DMS153 treated with DMSO at 0.1 percent for 48 hours (cell line): ENCODE measurements around the gene IRX3.
"Not testable (repeated sequence)": the region's sequence is repeated elsewhere in the genome, so short reads cannot be mapped to it uniquely, and the experiment has no call there.

Source experiments
- DNase-seq: peaks from one replicate; lab custom pipeline; 2025; ENCODE audit not compliant: unreplicated experiment; lab: John Stamatoyannopoulos, UW

IRX3 gene

DNA sequence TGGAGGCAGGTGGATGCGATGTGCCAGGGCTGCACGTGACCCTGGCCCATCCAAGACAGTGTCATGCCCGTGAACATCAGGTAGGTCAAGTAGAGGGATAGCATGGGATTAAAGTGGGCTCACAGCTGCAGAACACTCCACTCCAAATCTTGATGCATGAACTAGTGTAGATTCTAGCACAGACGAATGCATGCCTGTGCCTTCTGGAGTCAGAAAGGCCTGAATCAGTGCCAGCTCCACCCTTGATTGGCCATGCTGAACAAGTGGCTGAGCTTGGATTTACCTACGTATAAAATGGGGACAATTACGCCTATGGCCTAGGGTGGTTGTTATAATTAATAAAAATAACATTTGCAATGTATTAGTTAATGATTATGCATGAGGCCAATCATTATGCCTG, 10.6 kb downstream of the IRX3 start:
- no peak for DNase-seq

DNA sequence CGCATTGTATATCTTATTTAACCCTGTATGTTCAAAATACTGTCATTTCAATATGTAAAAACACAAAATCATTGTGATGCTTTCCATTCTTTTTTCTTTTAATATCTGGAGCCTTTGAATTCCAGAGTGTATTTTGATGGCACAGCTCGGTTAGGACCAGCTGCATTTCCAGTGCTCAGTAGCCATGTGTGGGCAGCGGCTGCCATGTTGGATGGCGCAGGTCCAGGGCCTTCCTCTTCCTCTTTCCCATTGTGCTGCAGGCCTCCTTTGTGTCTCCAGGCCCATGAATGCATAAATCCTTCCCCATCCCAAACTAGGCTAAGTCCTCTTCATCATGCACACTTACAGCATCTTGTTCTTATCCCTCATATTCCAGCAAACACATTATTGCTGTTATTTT, 13.0 kb downstream of the IRX3 start:
- no peak for DNase-seq

DNA sequence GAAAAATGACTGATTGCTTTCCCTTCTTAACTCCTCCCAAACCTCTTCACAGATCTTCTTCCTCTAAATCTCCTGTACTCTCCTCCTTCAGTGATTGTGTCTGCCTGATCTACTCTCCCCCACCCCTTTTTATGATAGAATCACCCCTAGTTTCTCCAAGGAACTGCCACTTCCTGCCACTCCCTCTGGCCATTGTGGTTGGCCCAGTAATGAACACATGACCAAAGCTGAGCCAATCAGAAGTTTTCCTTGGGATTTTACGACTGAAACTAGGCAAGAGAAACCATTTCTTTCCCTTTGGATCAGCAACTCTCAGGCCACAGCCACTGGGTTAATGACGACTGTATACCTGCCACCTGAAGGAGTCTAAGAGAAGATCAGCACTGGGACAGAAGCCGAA, 15.9 kb downstream of the IRX3 start:
- no peak for DNase-seq

DNA sequence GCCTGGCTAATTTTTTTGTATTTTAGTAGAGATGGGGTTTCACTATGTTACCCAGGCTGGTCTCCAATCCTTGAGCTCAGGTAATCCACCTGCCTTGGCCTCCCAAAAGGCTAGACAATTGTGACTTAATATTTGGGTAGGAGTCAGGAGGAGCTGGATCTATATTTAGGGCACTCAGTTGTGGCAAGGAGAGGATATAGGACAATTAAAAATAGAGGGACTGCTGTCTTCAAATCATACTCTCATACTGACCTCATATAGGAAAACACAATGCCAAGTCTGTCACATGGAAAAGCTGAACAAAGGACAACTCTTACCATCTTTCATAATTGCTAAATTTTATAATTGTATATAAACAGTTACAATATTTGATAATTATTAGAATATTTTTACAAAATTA, 17.1 kb downstream of the IRX3 start:
- DNase-seq: no peak

DNA sequence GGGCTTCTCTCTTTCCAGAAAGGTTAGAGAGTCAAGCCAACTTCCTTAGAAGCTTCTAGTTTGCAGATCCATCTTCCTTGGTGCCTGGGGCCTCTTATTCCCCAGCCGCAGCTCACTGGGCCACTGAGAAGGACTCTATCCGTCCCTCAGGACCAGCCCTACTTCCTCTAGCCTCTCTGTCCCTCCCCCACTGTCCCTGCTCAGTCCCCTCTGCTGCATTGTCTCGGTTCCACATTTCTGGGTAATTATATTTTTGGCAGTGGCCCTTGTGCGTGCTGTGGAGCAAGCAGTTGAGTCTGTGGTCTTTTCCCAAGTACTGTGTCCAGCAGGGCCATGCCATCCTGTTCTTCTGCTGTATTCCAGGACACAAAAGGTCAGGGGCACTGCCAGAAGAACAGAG, 17.8 kb downstream of the IRX3 start:
- no peak for DNase-seq

DNA sequence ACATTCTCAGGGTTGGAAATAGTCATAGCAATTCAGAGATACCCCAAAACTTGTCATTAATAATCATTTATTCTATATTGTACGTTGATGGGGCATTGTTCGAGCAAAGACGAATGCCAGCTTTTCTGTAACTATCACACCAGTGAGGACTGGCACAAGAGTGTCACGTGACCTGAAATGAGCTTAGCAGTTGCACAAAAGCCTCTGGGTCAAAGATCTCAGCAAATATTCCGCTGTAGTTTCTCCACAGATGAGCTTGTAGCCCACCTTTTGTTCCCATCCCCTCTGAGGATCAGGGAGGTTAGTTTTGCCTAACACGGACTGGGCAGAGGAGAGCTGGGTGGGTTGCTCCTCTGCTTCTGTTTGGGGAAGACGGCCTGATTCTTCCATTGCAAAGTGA, 18.2 kb downstream of the IRX3 start:
- no peak for DNase-seq

DNA sequence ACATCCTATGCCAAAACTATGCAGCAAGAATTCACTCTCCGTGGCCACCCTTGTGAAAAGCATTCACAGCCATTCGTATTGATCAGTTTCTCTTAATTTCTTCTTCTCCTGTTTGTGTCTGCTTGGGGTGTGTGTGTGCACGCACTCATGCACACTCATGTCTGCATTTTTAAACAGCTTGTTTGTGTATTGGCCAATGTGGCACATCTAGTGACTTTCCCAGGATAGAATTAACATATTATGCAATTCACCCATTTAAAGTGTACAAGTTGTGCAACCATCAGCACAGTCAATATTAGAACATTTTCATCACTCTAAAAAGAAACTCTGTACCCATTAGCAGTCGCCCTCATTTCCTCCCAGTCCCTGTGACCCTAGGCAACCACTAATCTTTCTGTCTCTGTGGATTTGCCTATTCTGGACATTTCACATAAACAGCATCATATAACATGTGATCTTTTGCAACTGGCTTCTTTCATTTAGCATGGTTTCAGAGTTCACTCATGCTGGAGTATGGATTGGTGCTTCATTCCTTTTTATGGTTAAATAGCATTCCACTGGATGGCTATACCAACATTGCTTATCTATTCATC, 20.1 kb downstream of the IRX3 start:
- DNase-seq: no peak

DNA sequence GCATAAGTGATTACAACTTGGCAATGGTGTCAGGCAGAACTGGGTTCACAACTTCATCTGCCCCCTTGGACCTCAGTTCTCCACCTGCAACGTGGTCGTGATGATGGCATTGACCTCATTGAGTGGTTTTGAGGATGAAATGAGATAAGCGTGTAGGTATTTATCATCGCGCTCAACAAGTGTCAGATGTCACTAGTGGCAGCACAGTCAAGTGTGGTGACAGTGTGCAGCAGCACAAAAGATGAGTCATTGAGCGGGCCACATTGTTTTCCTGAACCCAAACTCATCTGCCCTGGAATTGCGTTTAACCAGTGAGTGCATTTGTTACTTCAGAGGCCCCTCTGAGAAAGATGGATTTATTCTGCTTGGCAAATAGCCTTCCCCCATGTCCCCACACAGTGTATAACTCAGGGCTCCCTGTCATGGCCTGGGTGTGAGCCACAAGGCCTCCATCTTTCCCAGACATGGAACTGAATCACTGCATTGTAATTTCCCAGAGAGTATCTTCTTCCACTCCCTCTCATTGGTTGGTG, 20.9 kb downstream of the IRX3 start:
- no peak for DNase-seq

DNA sequence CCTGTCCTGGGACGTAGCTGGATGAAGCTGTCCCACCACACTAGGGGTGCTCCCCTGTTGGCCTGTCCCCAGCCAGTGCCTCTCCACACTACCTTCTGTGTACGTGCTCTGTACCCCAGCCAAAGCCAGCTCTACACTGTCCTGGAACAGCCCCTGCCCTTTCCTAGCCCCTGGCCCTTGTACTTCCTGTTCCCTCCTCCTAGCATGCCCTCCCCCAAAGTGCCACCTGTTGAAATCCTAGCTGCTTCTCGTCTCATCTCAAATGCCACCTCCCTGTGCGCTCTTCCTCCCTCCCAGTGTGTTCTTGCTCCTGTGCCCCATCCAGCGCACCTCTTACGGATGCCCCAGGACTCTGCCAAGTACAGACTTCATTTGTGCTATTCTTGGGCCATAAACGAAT, 33.5 kb downstream of the IRX3 start:
- DNase-seq: no peak

DNA sequence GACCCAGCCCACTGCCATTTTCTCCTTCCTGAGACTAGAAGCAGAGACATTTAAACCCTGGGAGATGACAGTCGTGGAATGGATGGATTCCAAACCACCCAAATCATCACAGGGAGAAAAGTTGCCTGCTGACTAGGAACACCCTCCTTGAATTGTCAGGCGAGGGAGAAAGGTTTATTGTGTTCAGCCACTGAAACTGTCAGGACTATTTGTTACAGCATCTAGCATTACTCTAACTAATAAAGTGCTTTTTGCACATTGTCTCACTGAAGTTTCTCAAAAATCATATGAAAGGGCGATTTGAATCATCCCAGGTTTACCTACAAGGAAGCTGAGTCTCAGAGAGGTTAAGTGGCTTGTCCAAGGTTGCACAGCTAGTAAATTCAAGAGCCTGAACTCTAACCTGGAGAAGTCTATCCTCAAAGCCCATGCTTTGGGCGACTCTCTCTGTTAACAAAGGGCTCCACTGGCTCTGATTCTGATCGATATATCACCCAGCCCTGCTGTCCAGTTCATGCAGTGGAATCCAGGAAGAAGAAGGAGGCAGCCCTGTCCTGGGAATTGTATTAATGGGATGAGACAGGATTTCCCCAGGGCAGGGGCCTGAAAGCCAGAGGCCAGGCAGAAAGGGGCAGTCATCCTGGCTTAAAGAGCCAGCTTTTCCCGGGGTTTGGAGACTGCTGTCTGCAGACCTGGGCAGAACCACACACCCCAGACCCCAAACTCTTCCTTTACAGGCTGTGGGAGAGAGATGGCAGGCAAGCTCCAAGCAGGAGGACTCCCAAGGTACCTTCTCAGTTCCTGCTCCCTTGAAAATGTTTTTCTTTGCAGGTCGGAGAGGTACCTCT, 37.5 kb downstream of the IRX3 start:
- DNase-seq: no peak

DNA sequence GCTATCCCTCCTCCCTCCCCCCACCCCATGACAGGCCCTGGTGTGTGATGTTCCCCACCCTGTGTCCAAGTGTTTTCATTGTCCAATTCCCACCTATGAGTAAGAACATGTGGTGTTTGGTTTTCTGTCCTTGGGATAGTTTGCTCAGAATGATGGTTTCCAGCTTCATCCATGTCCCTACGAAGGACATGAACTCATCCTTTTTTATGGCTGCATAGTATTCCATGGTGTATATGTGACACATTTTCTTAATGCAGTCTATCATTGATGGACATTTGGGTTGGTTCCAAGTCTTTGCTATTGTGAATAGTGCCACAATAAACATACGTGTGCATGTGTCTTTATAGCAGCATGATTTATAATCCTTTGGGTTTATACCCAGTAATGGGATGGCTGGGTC, 38.9 kb downstream of the IRX3 start:
- not testable (repeated sequence) for DNase-seq

DNA sequence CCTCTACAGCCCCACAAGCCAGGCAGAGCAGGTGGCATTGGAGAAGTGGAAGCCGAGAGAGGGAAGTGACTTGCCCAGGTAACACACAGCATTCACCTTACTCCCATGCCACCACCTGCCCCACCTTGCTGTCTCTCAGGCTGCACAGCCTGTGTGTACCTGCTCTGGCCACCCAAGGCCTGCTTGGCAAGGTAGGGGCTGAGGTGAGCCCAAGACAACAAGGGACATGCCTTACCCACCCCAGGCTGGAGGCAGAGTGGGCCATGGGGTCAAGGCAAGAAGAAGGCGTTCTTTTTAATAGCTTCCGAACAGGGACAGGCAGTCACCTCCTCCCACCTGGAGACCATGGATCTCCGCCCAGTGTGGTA, 40.1 kb downstream of the IRX3 start:
- DNase-seq: no peak

DNA sequence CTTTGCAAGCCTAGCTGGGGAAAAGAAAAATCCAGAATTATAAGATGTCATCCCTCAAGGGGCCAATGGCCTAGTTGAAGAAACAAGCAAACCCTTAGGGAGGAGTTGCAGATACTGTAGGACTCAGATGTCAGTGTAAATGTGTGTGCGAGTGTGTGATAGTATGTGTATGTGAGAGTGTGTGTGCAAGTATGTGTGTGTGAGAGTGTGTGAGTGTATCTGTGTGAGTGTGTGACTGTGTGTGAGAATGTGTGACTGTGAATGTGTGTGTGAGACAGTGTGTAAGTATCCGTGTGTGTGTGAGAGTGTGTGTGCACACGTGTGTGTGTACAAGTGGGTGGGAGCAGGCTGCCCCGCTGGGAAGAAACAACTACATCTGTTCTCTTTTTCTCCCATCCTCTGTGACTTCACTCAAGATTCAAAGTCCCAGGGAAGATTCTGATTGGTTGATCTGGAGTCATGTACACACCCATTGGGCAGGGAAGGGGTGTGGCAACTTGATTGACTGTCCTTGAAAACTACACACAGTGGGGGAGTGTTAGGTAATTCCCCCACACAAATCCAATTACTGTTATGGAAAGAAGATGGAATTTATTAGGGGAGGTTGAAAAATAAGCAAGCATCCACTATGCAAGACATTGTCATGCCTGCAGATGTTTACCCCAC, 40.7 kb downstream of the IRX3 start:
- DNase-seq: no peak

DNA sequence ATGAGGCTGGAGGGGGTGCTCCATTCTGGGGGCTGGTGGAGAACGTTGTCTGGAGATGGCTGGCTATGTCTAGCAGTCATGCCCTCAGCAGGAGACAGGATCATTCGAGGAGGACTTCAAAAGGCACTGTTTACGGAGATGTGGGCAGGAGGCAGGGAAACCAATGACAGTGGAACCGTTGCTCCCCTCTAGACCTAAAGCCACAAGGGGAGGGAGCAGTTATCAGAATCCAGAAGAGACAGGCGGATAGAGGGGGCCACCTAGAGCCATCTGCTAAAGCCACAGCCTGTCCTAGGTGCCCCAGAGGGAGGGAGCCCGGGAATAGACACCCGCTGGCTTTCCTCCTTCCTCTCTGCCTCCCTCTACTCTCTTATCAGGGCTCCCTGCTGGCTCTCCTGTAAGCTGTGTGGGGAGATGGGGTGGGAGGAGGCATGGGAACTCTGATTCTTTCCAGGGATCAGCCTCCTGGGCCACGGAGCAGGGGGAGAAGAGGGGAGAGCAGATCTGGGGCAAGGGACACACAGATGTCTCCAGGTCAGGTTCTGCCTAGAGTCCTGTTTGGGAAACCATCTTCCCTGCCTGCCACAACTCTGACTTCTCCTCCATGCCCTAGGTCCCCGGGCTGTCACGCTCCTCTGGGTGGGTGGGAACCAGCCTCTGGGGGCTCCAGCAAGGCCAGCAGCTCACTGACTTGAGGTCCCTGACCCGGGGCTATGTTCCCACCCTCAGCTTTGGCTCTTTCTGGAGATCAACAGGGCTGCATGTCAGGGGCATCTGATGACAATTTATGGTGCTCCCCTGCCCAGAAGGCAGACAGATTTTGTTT, 42.3 kb downstream of the IRX3 start:
- no peak for DNase-seq

DNA sequence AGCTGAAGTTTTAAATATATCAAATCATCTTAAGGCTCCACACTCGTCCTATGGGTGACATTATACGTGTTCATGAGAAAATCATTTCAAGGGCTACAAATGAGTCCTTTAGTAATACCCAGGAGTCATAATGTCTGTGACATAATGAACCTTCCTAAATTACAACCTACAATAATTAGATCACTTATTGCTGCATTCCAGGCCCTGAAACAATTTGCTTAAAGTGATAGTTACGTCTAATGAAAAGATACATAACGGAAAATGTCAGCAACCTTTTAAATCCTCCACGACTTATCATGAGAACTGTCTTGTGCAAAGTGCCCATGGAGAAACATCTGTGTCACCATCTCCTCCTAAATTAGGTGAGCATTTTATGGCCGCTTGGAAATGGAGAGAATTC, 43.4 kb downstream of the IRX3 start:
- DNase-seq: no peak

DNA sequence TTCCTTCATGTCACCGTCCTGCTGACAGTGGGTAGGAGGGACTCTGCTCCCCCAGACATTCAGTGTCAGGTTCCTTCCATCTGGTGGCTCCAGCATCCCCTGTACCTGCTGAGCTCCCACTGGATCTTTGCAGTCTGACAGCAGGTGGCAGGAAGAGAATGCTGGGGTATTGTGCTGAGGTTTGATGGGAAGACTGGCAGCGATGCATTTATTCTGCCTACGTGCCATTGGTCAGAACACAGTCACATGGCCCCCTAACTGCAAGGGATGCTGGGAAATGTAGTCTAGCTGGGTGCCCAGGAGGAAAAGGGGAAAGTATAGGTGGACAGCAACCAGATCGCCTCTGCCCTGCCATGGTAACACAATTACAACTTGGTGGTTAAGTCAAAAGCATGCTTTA, 44.4 kb downstream of the IRX3 start:
- peak; percentile 24 for DNase-seq

DNA sequence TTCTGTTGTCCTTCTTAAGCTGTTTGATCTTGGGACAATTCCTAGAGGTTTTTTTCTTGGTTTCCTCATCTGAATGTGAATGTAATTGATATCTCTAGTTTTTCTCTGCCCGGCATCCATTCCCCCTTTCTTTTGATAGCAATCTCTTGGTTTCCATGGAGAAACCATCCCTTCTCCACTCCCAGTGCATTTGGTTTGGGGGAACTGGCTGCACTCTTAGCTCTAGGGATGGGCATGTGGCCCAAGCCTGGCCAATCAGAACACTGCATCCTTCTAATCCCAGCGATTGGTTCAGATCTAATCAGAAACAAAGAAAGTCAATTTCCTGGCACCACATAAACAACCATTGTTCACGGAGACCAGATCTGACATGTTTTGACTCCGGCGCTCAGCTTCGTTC, 45.1 kb downstream of the IRX3 start:
- no peak for DNase-seq

DNA sequence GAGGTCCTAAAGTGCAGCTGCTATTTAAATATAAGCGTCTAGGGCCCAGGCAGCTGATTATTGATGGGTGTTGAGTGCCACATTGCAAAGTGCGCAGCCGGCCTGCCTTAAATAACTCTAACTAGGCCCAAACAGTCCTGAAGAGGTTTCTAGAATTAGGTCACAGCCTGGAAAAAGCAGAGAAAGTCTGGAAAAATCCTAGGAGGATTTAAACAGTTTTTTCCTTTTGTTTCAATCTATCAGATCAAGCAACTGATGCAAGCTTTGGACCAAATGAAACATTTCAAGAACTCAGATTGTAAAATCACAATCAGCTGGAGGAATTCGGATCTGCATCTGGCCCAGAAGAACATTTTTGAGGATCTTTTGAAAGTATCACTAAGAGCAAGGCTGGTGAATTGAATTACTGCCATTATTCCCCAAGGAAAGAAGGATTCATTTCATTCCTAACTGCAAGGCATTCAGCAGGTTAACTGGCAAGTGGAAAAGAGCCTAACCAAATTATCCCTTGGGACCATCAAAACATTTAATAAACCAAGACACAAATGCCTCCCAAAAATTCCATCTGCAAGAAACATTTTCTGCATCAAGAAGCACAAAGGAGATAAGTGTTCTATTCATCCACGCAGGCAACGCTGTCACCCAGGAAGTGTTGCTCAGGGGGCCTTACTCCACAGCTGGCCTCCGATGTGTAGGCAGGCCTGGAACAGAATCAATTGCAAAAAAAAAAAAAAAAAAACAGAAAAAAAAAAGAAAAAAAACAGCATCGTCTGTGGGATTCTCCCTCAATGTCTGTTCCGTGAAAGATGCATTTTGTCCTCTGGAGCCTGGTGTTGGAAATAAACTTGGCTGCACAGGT, 46.1 kb downstream of the IRX3 start:
- DNase-seq: no peak

DNA sequence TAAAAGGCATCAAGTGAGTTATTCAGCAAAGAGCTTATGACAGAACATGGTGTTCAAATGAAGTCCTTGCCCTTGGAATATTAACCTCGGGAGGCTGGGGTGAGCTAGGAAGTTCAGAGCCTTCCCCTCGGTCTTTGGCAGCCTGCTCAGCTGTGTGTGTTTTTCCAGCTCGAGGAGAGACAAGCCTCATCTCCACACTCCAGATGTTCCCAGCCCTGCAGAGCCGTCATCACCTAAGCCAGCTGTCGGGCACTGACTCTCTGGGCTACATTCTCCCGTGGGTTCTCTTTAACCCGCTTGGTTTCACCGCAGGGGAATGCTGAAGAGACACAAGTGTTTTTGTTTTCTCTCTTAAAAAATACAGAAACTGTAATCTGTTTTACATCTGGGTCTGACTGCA, 47.1 kb downstream of the IRX3 start:
- DNase-seq: no peak

DNA sequence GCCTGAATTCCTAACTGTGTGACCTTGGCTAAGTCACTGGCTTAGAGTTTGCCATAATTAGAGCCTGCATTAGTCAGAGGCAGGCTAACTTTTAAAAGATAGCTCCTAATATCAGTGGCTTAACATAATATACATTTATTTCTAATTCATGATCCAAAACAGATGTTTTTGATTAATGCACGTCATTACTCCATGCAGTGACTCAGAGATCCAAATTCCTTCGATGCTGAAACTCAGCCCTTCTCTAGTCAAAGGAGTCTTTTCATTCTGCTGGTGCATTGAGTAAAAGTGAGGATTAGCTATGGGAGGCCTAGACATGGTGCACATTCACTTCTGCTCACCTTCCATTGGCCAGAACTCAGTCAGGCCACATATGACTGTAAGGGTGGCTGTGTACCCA, 49.8 kb downstream of the IRX3 start:
- no peak for DNase-seq
